Mammary epithelial cell (primary cell): ENCODE results near the gene OR6K6.

Experiments
- EZH2 ChIP-seq: IDR thresholded peaks from 2 replicates; pipeline ENCODE4 v1.6.1; 2012; ENCODE audit warnings: low read length, inconsistent platforms, borderline replicate concordance
- TF ChIP-seq, protein P1 (sequence below), 2 donors: IDR thresholded peaks in 1 of 2; conservative IDR thresholded peaks in 1 of 2; 2 replicates each; pipeline ENCODE4 v1.5.1; 2011 to 2012; ENCODE audit warnings: inconsistent platforms in 2 of 2, low read length in 2 of 2, mild to moderate bottlenecking in 2 of 2, control low read depth in 1 of 2, low read depth in 1 of 2; ENCODE audit not compliant: insufficient read depth in 1 of 2; ENCODE audit errors: extremely low read depth in 1 of 2

DNA sequence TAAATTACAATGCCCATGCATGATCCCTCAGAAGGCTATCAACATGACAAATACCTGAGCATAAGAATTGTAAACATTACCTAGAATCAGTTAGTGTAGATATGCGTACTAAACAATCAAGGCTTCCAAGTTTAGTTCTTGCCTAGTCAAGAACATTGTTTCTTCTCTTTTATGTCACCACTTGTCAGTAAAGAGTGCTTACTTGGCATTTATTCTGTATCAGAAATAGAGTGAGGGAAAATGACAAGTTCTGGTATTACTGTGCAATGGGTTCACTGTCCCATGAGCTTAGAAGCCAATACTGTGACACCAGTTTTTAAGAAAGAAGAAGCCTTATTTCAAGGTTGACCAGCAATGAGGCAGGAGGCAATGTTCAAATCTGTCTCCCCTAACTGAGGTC lies 49.2 kb downstream of the OR6K6 start:
- TF ChIP-seq, protein P1, sequence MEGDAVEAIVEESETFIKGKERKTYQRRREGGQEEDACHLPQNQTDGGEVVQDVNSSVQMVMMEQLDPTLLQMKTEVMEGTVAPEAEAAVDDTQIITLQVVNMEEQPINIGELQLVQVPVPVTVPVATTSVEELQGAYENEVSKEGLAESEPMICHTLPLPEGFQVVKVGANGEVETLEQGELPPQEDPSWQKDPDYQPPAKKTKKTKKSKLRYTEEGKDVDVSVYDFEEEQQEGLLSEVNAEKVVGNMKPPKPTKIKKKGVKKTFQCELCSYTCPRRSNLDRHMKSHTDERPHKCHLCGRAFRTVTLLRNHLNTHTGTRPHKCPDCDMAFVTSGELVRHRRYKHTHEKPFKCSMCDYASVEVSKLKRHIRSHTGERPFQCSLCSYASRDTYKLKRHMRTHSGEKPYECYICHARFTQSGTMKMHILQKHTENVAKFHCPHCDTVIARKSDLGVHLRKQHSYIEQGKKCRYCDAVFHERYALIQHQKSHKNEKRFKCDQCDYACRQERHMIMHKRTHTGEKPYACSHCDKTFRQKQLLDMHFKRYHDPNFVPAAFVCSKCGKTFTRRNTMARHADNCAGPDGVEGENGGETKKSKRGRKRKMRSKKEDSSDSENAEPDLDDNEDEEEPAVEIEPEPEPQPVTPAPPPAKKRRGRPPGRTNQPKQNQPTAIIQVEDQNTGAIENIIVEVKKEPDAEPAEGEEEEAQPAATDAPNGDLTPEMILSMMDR (conservative IDR thresholded peaks at IDR 0.05 in 1 of 2, IDR thresholded peaks at IDR 0.05 in 1 of 2; ENCODE audit: extremely low read depth in 1 of 2, insufficient read depth in 1 of 2, low read depth in 1 of 2, low read length in 2 of 2): no peak
- TF ChIP-seq EZH2: no peak
